ENCODE measurements around the gene DAB2IP.

The DAB2IP gene

GRCh38 chr9:121780177-121781040 is 129.0 kb downstream of the DAB2IP start:
- FAIRE-seq (no peak), DNase-seq (ENCODE audit: insufficient read length, low spot score) (no peak)
- TF ChIP-seq POLR2A (IDR thresholded peaks at IDR 0.05; ENCODE audit: low read depth, low read length), result no peak

GRCh38 chr9:121781145-121781548 is 129.7 kb downstream of the DAB2IP start:
- no peak for TF ChIP-seq POLR2A (IDR thresholded peaks at IDR 0.05; ENCODE audit: low read depth, low read length)
- DNase-seq (ENCODE audit: insufficient read length, low spot score) (no peak), FAIRE-seq (no peak)

GRCh38 chr9:121781701-121782464 is 130.4 kb downstream of the DAB2IP start:
- no peak for FAIRE-seq
- TF ChIP-seq POLR2A (IDR thresholded peaks at IDR 0.05; ENCODE audit: low read depth, low read length), result no peak

GRCh38 chr9:121782514-121783110 is 131.2 kb downstream of the DAB2IP start:
- FAIRE-seq, result no peak
- DNase-seq (ENCODE audit: insufficient read length, low spot score), result no peak
- TF ChIP-seq POLR2A (IDR thresholded peaks at IDR 0.05; ENCODE audit: low read depth, low read length), result no peak

More at GRCh38 chr9:121781701-121782464, 130.4 kb downstream of the DAB2IP start:
- DNase-seq (ENCODE audit: insufficient read length, low spot score), result no peak

- FAIRE-seq, result no peak
- no peak for TF ChIP-seq POLR2A (IDR thresholded peaks at IDR 0.05; ENCODE audit: low read depth, low read length)
- no peak for DNase-seq (ENCODE audit: insufficient read length, low spot score)
These were observed 131.7 kb downstream of the DAB2IP start for GRCh38 chr9:121783111-121783510.

GRCh38 chr9:121783521-121784507 is 132.4 kb downstream of the DAB2IP start:
- DNase-seq (ENCODE audit: insufficient read length, low spot score) (no peak), FAIRE-seq (no peak)
- TF ChIP-seq POLR2A (IDR thresholded peaks at IDR 0.05; ENCODE audit: low read depth, low read length), result no peak

- FAIRE-seq, result no peak
- TF ChIP-seq POLR2A (IDR thresholded peaks at IDR 0.05; ENCODE audit: low read depth, low read length), result no peak
- no peak for DNase-seq (ENCODE audit: insufficient read length, low spot score)
These were observed 133.4 kb downstream of the DAB2IP start for GRCh38 chr9:121784731-121785411.

GRCh38 chr9:121785673-121786542 is 134.5 kb downstream of the DAB2IP start:
- FAIRE-seq, result no peak
- TF ChIP-seq POLR2A (IDR thresholded peaks at IDR 0.05; ENCODE audit: low read depth, low read length), result no peak
- DNase-seq (ENCODE audit: insufficient read length, low spot score), result no peak

GRCh38 chr9:121786543-121786948 is 135.1 kb downstream of the DAB2IP start:
- DNase-seq (ENCODE audit: insufficient read length, low spot score), result no peak
- no peak for TF ChIP-seq POLR2A (IDR thresholded peaks at IDR 0.05; ENCODE audit: low read depth, low read length)
- FAIRE-seq, result no peak

GRCh38 chr9:121786998-121787422 is 135.6 kb downstream of the DAB2IP start:
- DNase-seq (ENCODE audit: insufficient read length, low spot score) (no peak), FAIRE-seq (no peak)
- TF ChIP-seq POLR2A (IDR thresholded peaks at IDR 0.05; ENCODE audit: low read depth, low read length), result no peak

GRCh38 chr9:121788686-121789366 is 137.4 kb downstream of the DAB2IP start:
- FAIRE-seq (no peak), DNase-seq (ENCODE audit: insufficient read length, low spot score) (no peak)
- TF ChIP-seq POLR2A (IDR thresholded peaks at IDR 0.05; ENCODE audit: low read depth, low read length), result no peak
